ENCODE results near the gene MAD1L1.
"Not testable (repeated sequence)": the region's sequence is repeated elsewhere in the genome, so short reads cannot be mapped to it uniquely, and the experiment has no call there.

The MAD1L1 gene

GRCh38 chr7:1973321-1974251 is 259.2 kb downstream of the MAD1L1 start:
- H3K36me3 ChIP-seq (ENCODE audit: control insufficient read depth in 2 of 2, insufficient read depth in 2 of 2, low read length in 2 of 2): peaks cover 0 to 2% of the 10 kb centered on the region in 2 donors
- H3K9ac ChIP-seq (ENCODE audit: low read length in 2 of 2): no peak overlapping the region
- H3K4me1 ChIP-seq (ENCODE audit: control insufficient read depth, insufficient read depth, low read length): no peaks in the 10 kb centered on the region
- no peak overlapping the region for H3K27ac ChIP-seq (ENCODE audit: low read length)
- no peak overlapping the region for H3K4me3 ChIP-seq (ENCODE audit: low read length in 2 of 2)
- H3K27me3 ChIP-seq (ENCODE audit: control insufficient read depth in 1 of 2, insufficient read depth in 2 of 2, low read length in 2 of 2): no peaks in the 10 kb centered on the region
- H3K9me3 ChIP-seq (ENCODE audit: control insufficient read depth in 2 of 2, low read length in 2 of 2): no peaks in the 10 kb centered on the region

GRCh38 chr7:1972744-1973143 is 260.0 kb downstream of the MAD1L1 start:
- no peaks in the 10 kb centered on the region for H3K9me3 ChIP-seq (ENCODE audit: control insufficient read depth in 2 of 2, low read length in 2 of 2)
- H3K27me3 ChIP-seq (ENCODE audit: control insufficient read depth in 1 of 2, insufficient read depth in 2 of 2, low read length in 2 of 2): no peaks in the 10 kb centered on the region
- H3K27ac ChIP-seq (ENCODE audit: low read length): no peak overlapping the region
- peaks cover 0 to 5% of the 10 kb centered on the region in 2 donors for H3K36me3 ChIP-seq (ENCODE audit: control insufficient read depth in 2 of 2, insufficient read depth in 2 of 2, low read length in 2 of 2)
- H3K4me3 ChIP-seq (ENCODE audit: low read length in 2 of 2): no peak overlapping the region
- no peak overlapping the region for H3K9ac ChIP-seq (ENCODE audit: low read length in 2 of 2)
- H3K4me1 ChIP-seq (ENCODE audit: control insufficient read depth, insufficient read depth, low read length): no peaks in the 10 kb centered on the region

- Histone ChIP-seq H3K4me1 (ENCODE audit: control insufficient read depth, insufficient read depth, low read length) (no peaks in the 10 kb centered on the region), H3K4me3 (ENCODE audit: low read length in 2 of 2) (no peak overlapping the region), H3K27ac (ENCODE audit: low read length) (no peak overlapping the region), H3K9ac (ENCODE audit: low read length in 2 of 2) (no peak overlapping the region), H3K27me3 (ENCODE audit: control insufficient read depth in 1 of 2, insufficient read depth in 2 of 2, low read length in 2 of 2) (no peaks in the 10 kb centered on the region), H3K9me3 (ENCODE audit: control insufficient read depth in 2 of 2, low read length in 2 of 2) (no peaks in the 10 kb centered on the region), H3K36me3 (ENCODE audit: control insufficient read depth in 2 of 2, insufficient read depth in 2 of 2, low read length in 2 of 2) (peaks cover 0 to 5% of the 10 kb centered on the region in 2 donors)
Measured at GRCh38 chr7:1971946-1972654, 260.6 kb downstream of the MAD1L1 start.

GRCh38 chr7:1970895-1971294 is 261.9 kb downstream of the MAD1L1 start:
- Histone ChIP-seq H3K27me3 (ENCODE audit: control insufficient read depth in 1 of 2, insufficient read depth in 2 of 2, low read length in 2 of 2) (no peaks in the 10 kb centered on the region), H3K36me3 (ENCODE audit: control insufficient read depth in 2 of 2, insufficient read depth in 2 of 2, low read length in 2 of 2) (peaks cover 0 to 4% of the 10 kb centered on the region in 2 donors), H3K4me3 (ENCODE audit: low read length in 2 of 2) (no peak overlapping the region), H3K9me3 (ENCODE audit: control insufficient read depth in 2 of 2, low read length in 2 of 2) (no peaks in the 10 kb centered on the region), H3K9ac (ENCODE audit: low read length in 2 of 2) (no peak overlapping the region), H3K4me1 (ENCODE audit: control insufficient read depth, insufficient read depth, low read length) (no peaks in the 10 kb centered on the region), H3K27ac (ENCODE audit: low read length) (no peak overlapping the region)

- not testable (repeated sequence) for H3K4me1 ChIP-seq (ENCODE audit: control insufficient read depth, insufficient read depth, low read length); H3K36me3 ChIP-seq (ENCODE audit: control insufficient read depth in 2 of 2, insufficient read depth in 2 of 2, low read length in 2 of 2); H3K9ac ChIP-seq (ENCODE audit: low read length in 2 of 2); H3K4me3 ChIP-seq (ENCODE audit: low read length in 2 of 2); H3K9me3 ChIP-seq (ENCODE audit: control insufficient read depth in 2 of 2, low read length in 2 of 2); H3K27ac ChIP-seq (ENCODE audit: low read length); H3K27me3 ChIP-seq (ENCODE audit: control insufficient read depth in 1 of 2, insufficient read depth in 2 of 2, low read length in 2 of 2)
Measured at GRCh38 chr7:1970285-1970660, 262.5 kb downstream of the MAD1L1 start.

- no peak overlapping the region for H3K9ac ChIP-seq (ENCODE audit: low read length in 2 of 2)
- peaks cover 0 to 3% of the 10 kb centered on the region in 2 donors for H3K36me3 ChIP-seq (ENCODE audit: control insufficient read depth in 2 of 2, insufficient read depth in 2 of 2, low read length in 2 of 2)
- H3K4me3 ChIP-seq (ENCODE audit: low read length in 2 of 2): no peak overlapping the region
- no peak overlapping the region for H3K27ac ChIP-seq (ENCODE audit: low read length)
- H3K4me1 ChIP-seq (ENCODE audit: control insufficient read depth, insufficient read depth, low read length): no peaks in the 10 kb centered on the region
- no peaks in the 10 kb centered on the region for H3K27me3 ChIP-seq (ENCODE audit: control insufficient read depth in 1 of 2, insufficient read depth in 2 of 2, low read length in 2 of 2)
- H3K9me3 ChIP-seq (ENCODE audit: control insufficient read depth in 2 of 2, low read length in 2 of 2): no peaks in the 10 kb centered on the region
Measured at GRCh38 chr7:1969459-1970284, 263.1 kb downstream of the MAD1L1 start.

GRCh38 chr7:1968397-1969111 is 264.2 kb downstream of the MAD1L1 start:
- Histone ChIP-seq H3K9ac (ENCODE audit: low read length in 2 of 2) (no peak overlapping the region), H3K4me3 (ENCODE audit: low read length in 2 of 2) (no peak overlapping the region), H3K4me1 (ENCODE audit: control insufficient read depth, insufficient read depth, low read length) (no peaks in the 10 kb centered on the region), H3K9me3 (ENCODE audit: control insufficient read depth in 2 of 2, low read length in 2 of 2) (no peaks in the 10 kb centered on the region), H3K27ac (ENCODE audit: low read length) (no peak overlapping the region), H3K27me3 (ENCODE audit: control insufficient read depth in 1 of 2, insufficient read depth in 2 of 2, low read length in 2 of 2) (no peaks in the 10 kb centered on the region), H3K36me3 (ENCODE audit: control insufficient read depth in 2 of 2, insufficient read depth in 2 of 2, low read length in 2 of 2) (peaks cover 0 to 3% of the 10 kb centered on the region in 2 donors)

GRCh38 chr7:1967512-1968396 is 265.0 kb downstream of the MAD1L1 start:
- no peak overlapping the region for H3K4me3 ChIP-seq (ENCODE audit: low read length in 2 of 2)
- no peaks in the 10 kb centered on the region for H3K9me3 ChIP-seq (ENCODE audit: control insufficient read depth in 2 of 2, low read length in 2 of 2)
- no peak overlapping the region for H3K27ac ChIP-seq (ENCODE audit: low read length)
- no peak overlapping the region for H3K9ac ChIP-seq (ENCODE audit: low read length in 2 of 2)
- peaks cover 0 to 3% of the 10 kb centered on the region in 2 donors for H3K36me3 ChIP-seq (ENCODE audit: control insufficient read depth in 2 of 2, insufficient read depth in 2 of 2, low read length in 2 of 2)
- H3K4me1 ChIP-seq (ENCODE audit: control insufficient read depth, insufficient read depth, low read length): no peaks in the 10 kb centered on the region
- no peaks in the 10 kb centered on the region for H3K27me3 ChIP-seq (ENCODE audit: control insufficient read depth in 1 of 2, insufficient read depth in 2 of 2, low read length in 2 of 2)

- Histone ChIP-seq H3K36me3 (ENCODE audit: control insufficient read depth in 2 of 2, insufficient read depth in 2 of 2, low read length in 2 of 2) (peaks cover 0 to 3% of the 10 kb centered on the region in 2 donors), H3K4me3 (ENCODE audit: low read length in 2 of 2) (no peak overlapping the region), H3K27ac (ENCODE audit: low read length) (no peak overlapping the region), H3K27me3 (ENCODE audit: control insufficient read depth in 1 of 2, insufficient read depth in 2 of 2, low read length in 2 of 2) (no peaks in the 10 kb centered on the region), H3K9ac (ENCODE audit: low read length in 2 of 2) (no peak overlapping the region), H3K9me3 (ENCODE audit: control insufficient read depth in 2 of 2, low read length in 2 of 2) (no peaks in the 10 kb centered on the region), H3K4me1 (ENCODE audit: control insufficient read depth, insufficient read depth, low read length) (no peaks in the 10 kb centered on the region)
Measured at GRCh38 chr7:1966631-1967200, 266.0 kb downstream of the MAD1L1 start.
